HG03039 (cell line): ENCODE results near the gene FBXL2.

Experiments
- ATAC-seq: cut with Tn5 transposase; IDR thresholded peaks from one replicate; pipeline ENCODE4 v1.9.1; 2021; ENCODE audit warnings: mild to moderate bottlenecking, moderate library complexity; ENCODE audit not compliant: unreplicated experiment

The FBXL2 gene, protein sequence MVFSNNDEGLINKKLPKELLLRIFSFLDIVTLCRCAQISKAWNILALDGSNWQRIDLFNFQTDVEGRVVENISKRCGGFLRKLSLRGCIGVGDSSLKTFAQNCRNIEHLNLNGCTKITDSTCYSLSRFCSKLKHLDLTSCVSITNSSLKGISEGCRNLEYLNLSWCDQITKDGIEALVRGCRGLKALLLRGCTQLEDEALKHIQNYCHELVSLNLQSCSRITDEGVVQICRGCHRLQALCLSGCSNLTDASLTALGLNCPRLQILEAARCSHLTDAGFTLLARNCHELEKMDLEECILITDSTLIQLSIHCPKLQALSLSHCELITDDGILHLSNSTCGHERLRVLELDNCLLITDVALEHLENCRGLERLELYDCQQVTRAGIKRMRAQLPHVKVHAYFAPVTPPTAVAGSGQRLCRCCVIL

DNA sequence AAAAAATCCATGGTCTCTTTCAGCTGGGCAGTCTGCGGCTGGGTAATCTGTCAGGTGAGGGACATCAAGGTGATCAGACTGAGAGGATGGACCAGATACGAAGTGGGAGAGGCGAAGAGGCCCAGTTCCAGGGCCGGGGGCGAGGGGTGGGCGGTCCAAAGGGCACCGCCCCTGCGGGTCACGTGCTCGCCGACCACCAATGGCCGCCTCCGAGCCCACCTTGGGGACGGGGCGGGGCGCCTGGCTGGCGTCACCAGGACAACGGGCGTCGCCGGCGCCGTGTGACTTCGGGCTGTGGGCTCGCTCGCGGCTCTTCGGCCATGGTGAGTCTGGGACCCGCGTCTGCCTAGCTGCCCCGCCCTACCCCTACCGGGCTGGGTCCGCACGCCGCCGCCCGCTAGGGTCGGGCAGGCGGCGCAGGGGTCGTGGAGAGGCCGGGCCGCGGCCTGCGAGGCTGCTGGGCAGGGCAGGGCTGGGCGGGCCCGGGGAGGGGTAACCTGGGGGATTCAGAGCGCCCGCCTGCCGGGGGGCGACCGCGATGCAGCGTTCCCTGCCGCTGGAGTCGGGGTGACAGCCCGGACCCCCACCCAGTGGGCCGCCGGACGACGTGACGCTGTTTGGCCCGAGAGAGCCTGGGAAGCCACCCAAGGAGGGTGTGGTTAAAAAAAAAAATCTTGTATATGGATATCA is at the start of gene FBXL2:
Gene FBXL2, plus strand, starts transcription at position 250 of the 690 bp plus-strand sequence. Its CDS starts 71 bp downstream, at position 321.
- peak; percentile 69 for ATAC-seq

DNA sequence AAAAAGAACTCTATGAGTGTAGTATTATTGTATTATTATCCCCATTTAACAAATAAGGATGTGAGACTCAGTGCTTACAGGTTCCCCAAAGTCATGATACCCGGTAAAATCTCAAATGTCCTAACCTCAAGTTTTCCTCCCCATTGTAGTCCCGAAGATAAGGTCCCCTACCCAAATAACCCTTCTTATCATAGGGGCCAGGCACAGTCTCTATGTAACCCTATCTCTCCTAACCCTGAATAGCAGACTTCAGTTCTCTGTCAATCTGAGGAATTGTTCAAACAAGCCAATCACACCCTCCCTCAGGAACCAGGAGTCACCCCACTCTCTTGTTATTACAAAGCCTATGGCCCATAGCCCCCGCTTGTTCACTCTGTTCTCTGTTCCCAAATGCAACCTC is 48.2 kb upstream of the FBXL2 start:
- no peak for ATAC-seq

DNA sequence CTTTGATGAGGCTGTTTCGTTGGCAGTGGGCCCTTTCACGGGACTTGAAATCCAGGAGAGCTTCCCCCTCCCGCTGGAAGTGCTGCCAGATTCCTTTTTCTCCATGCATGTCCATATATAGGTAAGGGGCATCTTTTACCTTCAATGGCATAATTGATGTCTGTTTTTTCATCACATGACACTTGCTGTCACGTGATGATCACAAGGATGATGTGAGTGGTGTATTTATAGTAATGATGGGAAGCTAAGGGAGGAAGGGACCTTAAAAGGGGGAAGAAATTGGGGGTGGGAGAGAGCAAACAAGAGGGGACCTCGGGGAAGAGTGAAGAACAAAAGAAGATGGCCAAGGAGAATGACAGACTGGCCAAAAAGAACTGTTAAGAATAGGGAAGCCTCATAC is 47.3 kb upstream of the FBXL2 start:
- ATAC-seq = no peak

DNA sequence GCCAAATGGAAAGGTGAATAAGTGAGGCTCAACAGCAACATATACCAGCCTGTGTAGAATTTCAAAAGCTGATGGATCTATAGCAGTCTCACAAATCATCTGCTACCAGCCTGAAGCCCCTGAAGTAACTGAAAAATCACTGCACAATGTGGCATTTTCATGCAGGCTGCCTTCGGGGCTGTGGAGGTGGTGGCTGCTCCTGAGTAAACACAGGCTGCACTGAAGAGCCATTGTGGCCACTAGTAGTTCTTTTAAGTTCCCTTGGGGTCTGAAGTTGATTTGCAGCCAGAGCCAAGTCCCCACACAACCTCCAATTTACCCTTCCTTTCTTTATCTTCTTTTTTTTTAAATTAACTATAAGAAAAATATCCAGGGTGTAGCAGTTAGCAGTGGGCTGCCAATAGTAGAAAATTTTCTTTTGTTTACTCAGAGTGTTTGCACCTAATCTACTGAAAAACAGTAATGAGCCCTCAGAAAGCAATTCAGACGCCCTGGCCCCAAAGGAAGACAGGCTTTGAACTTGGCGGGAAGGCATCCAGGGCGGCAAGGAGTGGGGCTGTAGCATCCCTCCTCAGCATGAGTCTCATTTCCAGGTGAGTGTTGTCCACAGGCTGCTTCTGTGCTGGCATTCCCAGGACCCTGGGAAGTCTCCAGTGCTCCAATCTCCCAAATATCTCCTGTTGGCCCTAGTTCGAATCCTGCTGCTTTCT is 45.3 kb upstream of the FBXL2 start:
- ATAC-seq = no peak

DNA sequence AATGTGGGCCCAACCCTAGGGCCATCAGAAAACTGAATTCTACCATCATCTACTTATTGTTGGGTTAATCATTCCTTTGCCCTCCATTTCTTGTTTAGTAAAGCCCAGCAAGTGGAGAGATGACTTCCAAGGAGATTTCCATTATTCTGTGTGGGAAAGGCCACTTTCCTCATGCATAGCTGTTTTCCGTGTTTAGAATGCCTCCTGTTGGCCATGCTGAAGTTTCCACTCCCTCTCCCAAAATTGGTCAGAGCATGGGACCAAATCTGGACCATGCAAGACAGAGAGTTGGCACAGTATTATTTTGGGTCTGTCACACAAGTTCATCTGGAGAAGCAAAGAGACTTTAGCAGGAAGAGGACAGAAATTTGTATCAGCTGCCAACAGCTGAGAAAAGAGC is 43.4 kb upstream of the FBXL2 start:
- ATAC-seq = no peak

DNA sequence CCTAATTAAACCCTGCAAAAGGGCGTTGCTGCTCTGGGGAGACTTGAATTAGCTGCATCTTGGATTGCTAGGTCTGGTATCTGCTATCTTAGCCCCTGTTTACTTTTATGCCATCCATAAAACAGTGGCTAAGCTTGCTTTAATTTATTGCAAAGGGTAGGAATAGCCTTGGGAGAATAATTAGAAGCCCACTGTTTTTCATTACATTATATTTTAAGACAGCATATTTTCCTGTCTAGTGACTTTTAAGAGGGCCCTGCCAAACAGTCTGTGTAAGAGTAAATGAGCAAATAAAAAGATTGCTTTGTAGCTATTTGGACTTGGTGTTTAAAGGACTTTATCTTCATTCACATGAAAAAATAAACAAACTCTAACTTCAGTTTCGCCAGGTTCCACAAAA is 41.2 kb upstream of the FBXL2 start:
- ATAC-seq = no peak

GRCh38 chr3:33237439-33237838 is 39.8 kb upstream of the FBXL2 start:
- no peak for ATAC-seq

- no peak for ATAC-seq
Measured at GRCh38 chr3:33238923-33239322, 38.3 kb upstream of the FBXL2 start.

DNA sequence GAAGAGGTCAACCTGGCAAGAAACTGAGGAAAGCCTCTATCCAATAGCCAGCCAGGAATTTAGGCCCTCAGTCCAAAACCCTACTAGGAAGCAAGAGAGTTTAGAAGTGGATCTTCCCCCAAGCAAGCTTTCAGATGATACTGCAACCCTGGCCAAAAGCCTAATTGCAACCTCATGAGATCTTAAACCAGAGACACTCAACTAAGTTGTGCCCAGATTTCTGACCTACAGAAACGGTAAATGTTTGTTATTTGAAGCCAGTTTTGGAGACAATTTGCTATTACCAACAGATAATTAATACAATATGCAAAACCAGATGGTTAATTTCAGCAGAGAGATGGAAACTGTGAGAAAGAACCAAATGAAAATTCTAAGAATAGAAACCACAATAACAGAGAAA is 37.0 kb upstream of the FBXL2 start:
- no peak for ATAC-seq

DNA sequence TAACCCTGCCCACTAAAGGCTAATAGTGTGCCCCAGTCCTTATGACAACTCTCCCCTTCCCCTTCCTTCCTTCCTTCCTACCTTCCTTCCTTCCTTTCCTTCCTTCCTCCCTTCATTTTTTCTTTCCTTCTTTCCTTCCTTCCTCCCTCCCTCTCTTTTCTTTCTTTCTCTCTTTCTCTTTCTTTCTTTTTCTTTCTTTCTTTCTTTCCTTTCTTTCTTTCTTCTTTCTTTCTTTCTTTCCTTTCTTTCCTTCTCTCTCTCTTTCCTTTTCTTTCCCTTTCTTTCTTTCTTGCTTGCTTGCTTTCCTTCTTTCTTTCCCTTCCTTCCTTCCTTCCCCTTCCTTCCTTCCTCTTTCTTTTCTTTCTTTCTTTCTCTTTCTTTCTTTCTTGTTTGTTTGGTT is 30.5 kb upstream of the FBXL2 start:
- ATAC-seq = no peak

DNA sequence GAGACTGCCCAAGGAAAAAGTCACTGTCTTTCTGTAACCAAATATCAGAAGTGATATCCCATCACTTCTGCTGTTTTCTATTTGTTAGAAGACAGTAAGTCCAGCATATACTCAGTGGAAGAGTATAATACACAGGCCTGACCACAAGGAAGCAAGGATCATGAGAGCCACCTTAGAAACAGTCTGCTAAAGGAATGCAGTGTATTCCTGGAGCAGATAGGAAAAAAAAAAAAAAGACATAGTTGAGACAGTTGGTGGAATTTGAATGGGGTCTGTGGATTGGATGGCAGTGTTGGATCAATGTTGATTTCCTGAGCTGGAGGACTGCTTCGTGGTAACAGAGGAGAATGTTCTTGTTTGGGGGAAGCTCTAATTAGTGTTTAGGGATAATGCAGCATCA is 26.5 kb upstream of the FBXL2 start:
- no peak for ATAC-seq

GRCh38 chr3:33256249-33256648 is 21.0 kb upstream of the FBXL2 start:
- no peak for ATAC-seq

DNA sequence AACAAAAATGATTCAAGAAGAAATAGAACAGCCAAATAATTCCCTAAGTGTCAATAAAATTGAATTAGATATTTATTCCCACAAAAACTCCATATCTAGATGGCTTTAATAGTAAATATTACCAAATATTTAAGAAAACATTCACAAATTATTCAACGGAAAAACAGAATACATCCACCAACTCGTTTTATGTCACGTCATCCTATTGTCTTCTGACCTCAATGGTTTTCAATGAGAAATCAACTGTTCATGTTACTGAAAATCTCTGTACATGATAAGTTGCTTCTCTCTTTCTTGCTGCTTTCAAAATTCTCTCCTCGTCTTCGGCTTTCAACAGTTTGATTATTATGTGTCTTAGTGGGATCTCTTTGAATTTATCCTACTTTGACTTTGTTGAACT is 17.1 kb upstream of the FBXL2 start:
- no peak for ATAC-seq

DNA sequence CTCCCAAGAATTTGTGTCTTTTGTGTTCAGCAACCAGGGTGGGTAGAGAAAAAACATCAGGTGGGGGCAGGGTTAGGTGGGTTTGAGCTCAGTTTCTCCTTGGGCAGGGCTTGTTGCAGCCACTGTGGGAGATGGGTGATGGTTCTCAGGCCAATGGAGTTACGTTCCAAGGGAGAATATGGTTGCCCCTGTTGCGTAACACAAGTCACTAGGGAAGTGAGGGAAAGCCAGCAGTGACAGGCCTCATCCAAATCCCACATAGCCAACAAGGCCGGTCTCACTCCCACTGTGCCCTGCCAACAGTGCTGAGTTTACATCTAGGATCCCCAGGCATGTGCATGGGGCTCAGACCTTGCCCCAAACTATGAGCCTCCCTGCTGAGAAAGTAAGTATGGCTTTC is 7.9 kb upstream of the FBXL2 start:
- ATAC-seq = no peak

DNA sequence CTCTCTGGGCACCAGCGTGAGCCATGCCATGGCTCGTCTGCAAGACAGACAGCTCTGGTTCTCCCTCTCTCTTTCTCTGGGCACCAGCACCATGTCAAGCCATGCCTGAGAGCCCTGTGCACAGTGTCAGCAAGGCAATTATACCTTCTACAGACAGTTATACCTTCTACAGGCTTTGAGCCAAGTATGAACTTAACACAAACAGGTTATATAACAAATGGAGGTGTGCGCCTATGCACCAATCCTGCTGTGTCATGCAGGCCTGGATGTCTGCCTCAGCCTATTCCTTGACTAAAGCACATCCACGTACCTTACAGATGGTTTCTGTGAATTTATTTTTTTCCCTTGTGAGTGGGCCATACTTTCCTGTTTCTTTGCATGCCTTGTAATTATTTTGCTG is 5.9 kb upstream of the FBXL2 start:
- no peak for ATAC-seq

- ATAC-seq = no peak
Measured at GRCh38 chr3:33273628-33274027, 3.6 kb upstream of the FBXL2 start.

GRCh38 chr3:33278163-33278562 is 921 bp downstream of the FBXL2 start:
- ATAC-seq = no peak

- no peak for ATAC-seq
Measured at GRCh38 chr3:33287672-33288282, 10.5 kb downstream of the FBXL2 start.

- ATAC-seq = no peak
Measured at GRCh38 chr3:33299395-33300081, 22.3 kb downstream of the FBXL2 start.

DNA sequence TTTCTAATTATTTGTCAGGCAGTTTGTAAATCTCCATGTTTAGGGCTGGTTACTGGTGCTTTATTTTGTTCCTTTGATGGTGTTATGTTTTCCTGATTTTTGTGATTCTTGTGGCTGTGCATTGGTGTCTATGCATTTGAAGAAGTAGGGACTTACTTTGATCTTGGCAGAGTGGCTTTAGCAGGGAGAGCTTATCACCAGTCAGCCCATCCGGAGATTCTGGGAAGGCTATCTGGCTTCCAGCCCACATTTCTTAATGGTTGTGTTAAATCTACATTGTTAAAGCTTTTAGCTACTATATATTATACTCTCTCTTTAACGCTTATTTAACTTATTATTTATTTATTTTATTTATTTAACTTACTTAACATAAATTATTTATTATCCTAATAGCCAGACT is 35.1 kb downstream of the FBXL2 start:
- no peak for ATAC-seq

GRCh38 chr3:33313331-33313730 is 36.1 kb downstream of the FBXL2 start:
- ATAC-seq = no peak
